Liver (tissue), 9 donors: ENCODE data around the gene PLA2G4B. TPM values are rescaled to one million over a fixed set of nuclear protein-coding genes. Genes with fewer than 3 reads are reported as not detected.

Experiments used
- DNase-seq: peaks from one replicate; pipeline ENCODE4 v3.0.0-alpha.2; 2017; ENCODE audit warnings: low spot score
- H3K27ac ChIP-seq, 2 donors: one replicate each; pipeline ENCODE4 v1.7.0; 2013; ENCODE audit warnings: inconsistent platforms in 2 of 2, low read length in 2 of 2, control low read depth in 1 of 2, low read depth in 1 of 2, mild to moderate bottlenecking in 1 of 2
- H3K27me3 ChIP-seq, 4 donors: one replicate each; pipeline versions ENCODE4 v1.6.1 to v1.7.0; 2013; ENCODE audit warnings: low read length in 3 of 4, inconsistent platforms in 1 of 4, mild to moderate bottlenecking in 1 of 4, moderate library complexity in 1 of 4; ENCODE audit not compliant: control insufficient read depth in 4 of 4, insufficient read depth in 4 of 4
- H3K36me3 ChIP-seq, 4 donors: one replicate each; pipeline versions ENCODE4 v1.6.1 to v1.7.0; 2013; ENCODE audit warnings: low read length in 3 of 4, mild to moderate bottlenecking in 3 of 4, low read depth in 1 of 4, moderate library complexity in 1 of 4; ENCODE audit not compliant: control insufficient read depth in 4 of 4, insufficient read depth in 3 of 4
- H3K4me1 ChIP-seq, 4 donors: one replicate each; pipeline versions ENCODE4 v1.6.1 to v1.7.0; 2013; ENCODE audit warnings: low read length in 3 of 4, mild to moderate bottlenecking in 3 of 4, moderate library complexity in 1 of 4; ENCODE audit not compliant: control insufficient read depth in 4 of 4, insufficient read depth in 4 of 4
- H3K4me3 ChIP-seq, 3 donors: one replicate each; pipeline versions ENCODE4 v1.6.1 to v1.7.0; 2013; ENCODE audit warnings: low read length in 3 of 3, control low read depth in 1 of 3, low read depth in 1 of 3, mild to moderate bottlenecking in 1 of 3
- H3K9ac ChIP-seq, 2 donors: one replicate each; pipeline ENCODE4 v1.7.0; 2013; ENCODE audit warnings: low read length in 2 of 2, mild to moderate bottlenecking in 2 of 2, moderate library complexity in 2 of 2, control low read depth in 1 of 2, low read depth in 1 of 2
- H3K9me3 ChIP-seq, 4 donors: one replicate each; pipeline versions ENCODE4 v1.6.1 to v1.7.0; 2013; ENCODE audit warnings: low read length in 3 of 4; ENCODE audit not compliant: control insufficient read depth in 4 of 4
- ATF3 ChIP-seq: IDR thresholded peaks from 2 replicates; pipeline ENCODE4 v1.6.1; 2016; ENCODE audit warnings: antibody characterized with exemption
- EGR1 ChIP-seq, 2 donors: IDR thresholded peaks; 2 replicates each; pipeline ENCODE4 v1.6.1; 2016 to 2018; ENCODE audit warnings: antibody characterized with exemption in 2 of 2, low read depth in 2 of 2
- FOXA1 ChIP-seq: IDR thresholded peaks from 2 replicates; pipeline ENCODE4 v1.6.1; 2016; ENCODE audit warnings: antibody characterized with exemption
- FOXA2 ChIP-seq: IDR thresholded peaks from 2 replicates; pipeline ENCODE4 v1.6.1; 2016; ENCODE audit warnings: antibody characterized with exemption
- GABPA ChIP-seq, 2 donors: IDR thresholded peaks in 1 of 2; conservative IDR thresholded peaks in 1 of 2; 2 replicates each; pipeline ENCODE4 v1.6.1; 2016; ENCODE audit warnings: antibody characterized with exemption in 2 of 2, mild to moderate bottlenecking in 1 of 2, moderate library complexity in 1 of 2
- HNF4A ChIP-seq, 2 donors: conservative IDR thresholded peaks; 2 replicates each; pipeline ENCODE4 v1.6.1; 2016; ENCODE audit warnings: antibody characterized with exemption in 2 of 2, mild to moderate bottlenecking in 2 of 2
- HNF4G ChIP-seq: IDR thresholded peaks from 2 replicates; pipeline ENCODE4 v1.6.1; 2016; ENCODE audit warnings: antibody characterized with exemption
- JUND ChIP-seq, 2 donors: IDR thresholded peaks; 2 replicates each; pipeline ENCODE4 v1.6.1; 2016; ENCODE audit warnings: antibody characterized with exemption in 2 of 2
- MAX ChIP-seq: IDR thresholded peaks from 2 replicates; pipeline ENCODE4 v1.6.1; 2016; ENCODE audit warnings: antibody characterized with exemption
- NR2F2 ChIP-seq: IDR thresholded peaks from 2 replicates; pipeline ENCODE4 v1.6.1; 2016; ENCODE audit warnings: antibody characterized with exemption
- RAD21 ChIP-seq, 2 donors: IDR thresholded peaks; 2 replicates each; pipeline ENCODE4 v1.6.1; 2016; ENCODE audit warnings: antibody characterized with exemption in 2 of 2, mild to moderate bottlenecking in 2 of 2
- REST ChIP-seq: IDR thresholded peaks from 2 replicates; pipeline ENCODE4 v1.6.1; 2016; ENCODE audit warnings: antibody characterized with exemption, mild to moderate bottlenecking
- RXRA ChIP-seq, 2 donors: IDR thresholded peaks; 2 replicates each; pipeline ENCODE4 v1.6.1; 2017 to 2018; ENCODE audit warnings: antibody characterized with exemption in 2 of 2, mild to moderate bottlenecking in 1 of 2
- TAF1 ChIP-seq: conservative IDR thresholded peaks from 2 replicates; pipeline ENCODE4 v1.6.1; 2016; ENCODE audit warnings: antibody characterized with exemption, mild to moderate bottlenecking
- YY1 ChIP-seq: IDR thresholded peaks from 2 replicates; pipeline ENCODE4 v1.6.1; 2016; ENCODE audit warnings: antibody characterized with exemption, mild to moderate bottlenecking
- ZBTB33 ChIP-seq: IDR thresholded peaks from 2 replicates; pipeline ENCODE4 v1.6.1; 2016; ENCODE audit warnings: antibody characterized with exemption
- WGBS: extraction: QIAGEN DNeasy Blood & Tissue Kit; methylation state at CpG from one replicate; pipeline ENCODE4 v1.1.7; 2013; 5-methylcytosine and 5-hydroxymethylcytosine counted together
- polyA plus RNA-seq, 2 donors: library from polyadenylated mRNA; stranded (reverse) in 1 of 2; unstranded in 1 of 2; fragments of 200-250 nt in 1 of 2; fragments of >200 nt in 1 of 2; fragmentation: Nextera tagmentation in 1 of 2; extraction: Ambion mirVana in 1 of 2; gene quantifications; one replicate each; pipeline versions ENCODE4 v1.2.1 to v1.2.3, GENCODE V29; 2013 to 2015
- total RNA-seq, 2 donors: library from RNA; depleted of rRNA; stranded (reverse); fragments of >200 nt; gene quantifications; one replicate each; pipeline ENCODE4 v1.2.3, GENCODE V29; 2014
- donor health status: healthy.
- donor health status: healthy.
- donor health status: healthy.
- donor health status: healthy.
- donor health status: healthy.

PLA2G4B gene
- total and polyA plus RNA-seq, 4 donors = 0.33 to 3.6 (median 2.3) TPM

GRCh38 chr15:41797201-41797944 lies 41.3 kb upstream of the PLA2G4B start:
- Histone ChIP-seq H3K9me3 (no peaks in the 10 kb centered on the region), H3K4me1 (no peaks in the 10 kb centered on the region), H3K9ac (no peak overlapping the region), H3K27ac (no peak overlapping the region), H3K27me3 (no peaks in the 10 kb centered on the region), H3K4me3 (no peak overlapping the region), H3K36me3 (peaks cover 0 to 3% (median 0%) of the 10 kb centered on the region in 4 donors)
- DNase-seq = no peak
- WGBS = 90% methylated on average over 8 of the region's 8 CpGs
- TF ChIP-seq MAX = no peak
- TF ChIP-seq YY1 = no peak
- no peak for TF ChIP-seq FOXA2
- no peak for TF ChIP-seq HNF4G
- TF ChIP-seq JUND (IDR thresholded peaks at IDR 0.05) = no peak
- TF ChIP-seq GABPA (IDR thresholded peaks at IDR 0.05 in 1 of 2, conservative IDR thresholded peaks at IDR 0.05 in 1 of 2) = no peak
- TF ChIP-seq RXRA (IDR thresholded peaks at IDR 0.05) = no peak
- no peak for TF ChIP-seq HNF4A (conservative IDR thresholded peaks at IDR 0.05)
- TF ChIP-seq TAF1 = no peak
- no peak for TF ChIP-seq FOXA1
- no peak for TF ChIP-seq RAD21 (IDR thresholded peaks at IDR 0.05)
- TF ChIP-seq NR2F2 = no peak
- no peak for TF ChIP-seq REST
- TF ChIP-seq ZBTB33 = no peak
- no peak for TF ChIP-seq ATF3

- WGBS = 95% methylated on average over 9 of the region's 9 CpGs
- H3K27me3 ChIP-seq = no peaks in the 10 kb centered on the region
- peaks cover 0 to 3% (median 0%) of the 10 kb centered on the region in 4 donors for H3K36me3 ChIP-seq
- no peak overlapping the region for H3K9ac ChIP-seq
- DNase-seq = no peak
- no peak for TF ChIP-seq YY1
- no peak for TF ChIP-seq FOXA2
- TF ChIP-seq HNF4G = no peak
- TF ChIP-seq HNF4A (conservative IDR thresholded peaks at IDR 0.05) = peak in 1 of 2 donors; percentile 47
- TF ChIP-seq NR2F2 = no peak
- no peak for TF ChIP-seq REST
- TF ChIP-seq JUND (IDR thresholded peaks at IDR 0.05) = peak in 1 of 2 donors; percentile 8
- TF ChIP-seq TAF1 = no peak
- no peak for TF ChIP-seq EGR1 (IDR thresholded peaks at IDR 0.05; ENCODE audit: low read depth in 2 of 2)
- no peak for TF ChIP-seq ATF3
- TF ChIP-seq GABPA (IDR thresholded peaks at IDR 0.05 in 1 of 2, conservative IDR thresholded peaks at IDR 0.05 in 1 of 2) = no peak
- no peak for TF ChIP-seq FOXA1
- TF ChIP-seq ZBTB33 = no peak
- no peaks in the 10 kb centered on the region for H3K9me3 ChIP-seq
- no peak overlapping the region for H3K27ac ChIP-seq
- H3K4me3 ChIP-seq = no peak overlapping the region
- H3K4me1 ChIP-seq = no peaks in the 10 kb centered on the region
Observed at GRCh38 chr15:41798607-41799487, 39.8 kb upstream of the PLA2G4B start.
